DMS53 (cell line): ENCODE data around the gene CFAP74.
"Not testable (repeated sequence)": the region's sequence is repeated elsewhere in the genome, so short reads cannot be mapped to it uniquely, and the experiment has no call there.

Source experiments
- DNase-seq: peaks from one replicate; lab custom pipeline; 2025; lab: John Stamatoyannopoulos, UW

Gene CFAP74

DNA sequence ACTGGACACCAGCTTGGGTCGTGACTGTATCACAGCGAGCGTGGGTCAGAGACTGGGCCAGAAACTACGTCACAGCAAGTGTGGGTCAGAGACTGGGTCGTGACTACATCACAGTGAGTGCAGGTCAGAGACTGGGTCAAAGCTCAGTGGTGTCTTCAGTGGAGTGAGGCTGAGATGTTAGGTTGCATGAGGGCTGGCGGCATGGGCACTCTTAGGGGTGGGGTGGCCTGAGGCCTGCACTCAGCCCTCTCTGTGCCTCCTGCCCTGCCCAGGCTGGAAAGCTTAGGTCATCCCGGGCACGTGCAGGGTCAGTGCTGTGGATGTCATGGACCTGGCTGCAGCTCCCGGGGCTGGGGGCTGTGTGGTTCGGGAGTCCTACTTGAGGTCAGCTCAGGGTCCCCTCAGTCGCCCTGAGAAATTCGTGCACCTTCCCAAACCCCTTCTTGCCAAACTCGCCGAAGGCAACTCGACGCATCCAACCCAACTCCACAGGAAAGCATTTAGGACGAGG lies 19.0 kb downstream of the CFAP74 start:
- DNase-seq: no peak

DNA sequence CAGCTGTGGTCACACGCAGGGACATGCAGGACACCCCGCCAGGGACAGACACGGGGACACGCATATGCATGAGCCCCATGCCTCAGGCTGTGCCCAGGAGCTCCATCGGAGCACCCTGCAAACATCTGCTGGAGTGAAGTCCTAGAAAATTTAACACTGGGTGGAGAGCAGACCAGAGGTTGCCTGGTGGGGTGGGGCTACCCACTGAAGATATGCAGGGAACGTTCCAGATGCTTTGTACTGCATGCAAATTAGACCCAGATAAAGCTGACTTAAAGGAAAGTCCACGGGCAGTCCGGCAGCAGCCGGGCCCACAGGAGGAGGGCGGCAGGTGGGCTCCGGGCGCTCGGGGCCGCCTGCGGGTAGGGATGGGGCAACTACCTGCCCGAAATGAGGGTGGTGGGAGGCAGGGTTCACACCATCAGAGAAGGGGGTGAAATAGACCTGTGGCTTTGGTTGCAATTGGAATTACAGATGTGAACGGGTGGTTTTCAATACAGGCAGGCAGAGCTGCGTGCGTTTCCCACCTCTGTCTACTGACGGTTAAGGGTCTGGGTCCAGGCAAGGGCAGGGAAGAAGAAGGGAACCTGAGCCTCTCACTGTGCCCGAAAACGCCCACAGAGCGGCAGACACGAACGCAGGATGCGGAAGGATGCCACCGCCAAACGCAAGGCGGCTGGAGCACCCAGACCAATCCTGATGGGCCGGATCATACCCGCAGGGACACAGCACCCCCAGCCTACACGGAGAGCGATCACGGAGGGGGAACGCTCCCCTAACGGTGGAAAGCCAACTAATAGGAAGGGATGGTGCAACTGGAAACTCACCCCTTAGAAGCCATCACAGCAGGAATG lies 21.0 kb downstream of the CFAP74 start:
- peak; percentile 46 for DNase-seq

- DNase-seq: not testable (repeated sequence)
These were observed 21.8 kb downstream of the CFAP74 start for GRCh38 chr1:1981631-1982327.

DNA sequence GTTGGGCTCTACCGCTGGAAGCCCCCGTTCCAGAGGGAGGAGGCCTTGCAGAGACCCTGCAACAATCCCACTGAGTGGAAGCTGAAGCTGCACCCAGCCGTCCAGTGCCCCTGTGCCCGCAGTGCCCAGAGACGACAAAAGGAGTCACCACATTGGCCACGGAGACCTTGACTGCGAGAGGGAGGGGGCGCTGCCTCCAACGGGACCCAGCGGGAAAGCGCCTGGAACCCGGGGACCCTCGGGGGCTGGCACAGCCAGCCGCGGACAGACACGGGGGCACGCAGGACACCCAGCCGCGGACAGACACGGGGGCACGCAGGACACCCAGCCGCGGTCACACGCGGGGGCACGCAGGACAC lies 22.5 kb downstream of the CFAP74 start:
- no peak for DNase-seq

- DNase-seq: no peak
These were observed 23.0 kb downstream of the CFAP74 start for GRCh38 chr1:1980467-1981141.

- no peak for DNase-seq
These were observed 24.0 kb downstream of the CFAP74 start for GRCh38 chr1:1979482-1980165.

DNA sequence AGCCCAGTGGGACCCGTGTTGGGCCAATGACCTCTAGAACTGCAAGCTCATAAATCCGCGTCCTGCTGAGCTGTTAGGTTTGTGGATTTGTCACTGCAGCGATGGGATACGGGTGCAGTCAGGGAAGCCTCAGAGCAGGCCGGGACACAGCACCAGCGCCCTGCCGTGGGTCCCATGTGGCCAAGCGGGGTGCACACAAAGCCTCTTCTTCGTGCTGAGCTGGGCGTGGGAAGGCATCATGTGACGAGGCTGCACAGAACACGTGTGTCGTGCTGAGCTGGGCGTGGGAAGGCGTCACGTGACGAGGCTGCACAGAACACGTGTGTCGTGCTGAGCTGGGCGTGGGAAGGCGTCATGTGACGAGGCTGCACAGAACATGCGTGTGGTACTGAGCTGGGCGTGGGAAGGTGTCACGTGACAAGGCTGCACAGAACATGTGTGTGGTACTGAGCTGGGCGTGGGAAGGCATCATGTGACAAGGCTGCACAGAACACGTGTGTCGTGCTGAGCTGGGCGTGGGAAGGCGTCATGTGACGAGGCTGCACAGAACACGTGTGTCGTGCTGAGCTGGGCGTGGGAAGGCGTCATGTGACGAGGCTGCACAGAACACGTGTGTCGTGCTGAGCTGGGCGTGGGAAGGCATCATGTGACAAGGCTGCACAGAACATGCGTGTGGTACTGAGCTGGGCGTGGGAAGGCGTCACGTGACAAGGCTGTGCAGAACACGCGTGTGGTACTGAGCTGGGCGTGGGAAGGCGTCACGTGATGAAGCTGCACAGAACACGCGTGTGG lies 24.7 kb downstream of the CFAP74 start:
- DNase-seq: not testable (repeated sequence)

DNA sequence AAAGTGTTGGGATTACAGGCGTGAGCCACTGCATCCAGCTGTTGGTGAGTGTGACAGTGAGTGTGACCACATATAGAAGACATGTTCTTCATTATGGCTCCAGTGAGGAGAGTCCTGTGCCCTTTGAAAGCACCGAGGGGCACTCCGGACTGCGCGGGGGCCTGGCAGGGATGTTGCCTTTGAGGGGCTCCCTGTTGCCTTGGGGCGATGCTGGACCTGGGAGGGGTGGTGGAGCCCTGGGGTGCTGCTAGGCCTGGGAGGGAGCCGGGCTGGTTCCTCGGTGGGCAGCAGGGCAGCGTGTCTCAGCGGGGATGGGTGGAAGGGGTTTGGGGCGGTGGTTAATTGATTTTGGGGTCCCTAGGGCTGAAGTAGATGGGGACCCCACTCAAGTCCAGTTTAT lies 25.5 kb downstream of the CFAP74 start:
- DNase-seq: no peak

GRCh38 chr1:1976031-1976430 lies 27.6 kb downstream of the CFAP74 start:
- no peak for DNase-seq

- no peak for DNase-seq
These were observed 28.1 kb downstream of the CFAP74 start for GRCh38 chr1:1975535-1975934.

DNA sequence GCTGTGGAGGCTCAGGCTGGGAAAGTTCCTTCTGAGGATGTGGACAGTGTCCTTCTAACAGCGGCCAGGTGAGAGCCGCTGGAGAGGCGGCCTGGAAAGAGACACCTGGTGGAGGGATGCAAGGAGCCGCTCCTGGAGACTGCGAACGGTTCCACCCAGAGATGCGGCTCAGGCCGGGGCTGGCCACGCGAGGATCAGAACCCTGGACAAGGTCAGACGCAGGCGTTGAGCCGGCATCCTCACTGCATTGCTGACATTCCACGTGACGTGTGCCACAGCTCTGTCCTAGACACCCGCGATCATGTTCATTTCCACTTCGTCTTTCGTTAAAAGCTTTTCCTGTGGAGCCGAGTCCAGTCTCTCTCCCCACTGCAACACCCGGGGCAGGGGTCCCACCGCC lies 28.8 kb downstream of the CFAP74 start:
- DNase-seq: no peak

- peak; percentile 60 for DNase-seq
These were observed 29.6 kb downstream of the CFAP74 start for GRCh38 chr1:1973716-1974642.

DNA sequence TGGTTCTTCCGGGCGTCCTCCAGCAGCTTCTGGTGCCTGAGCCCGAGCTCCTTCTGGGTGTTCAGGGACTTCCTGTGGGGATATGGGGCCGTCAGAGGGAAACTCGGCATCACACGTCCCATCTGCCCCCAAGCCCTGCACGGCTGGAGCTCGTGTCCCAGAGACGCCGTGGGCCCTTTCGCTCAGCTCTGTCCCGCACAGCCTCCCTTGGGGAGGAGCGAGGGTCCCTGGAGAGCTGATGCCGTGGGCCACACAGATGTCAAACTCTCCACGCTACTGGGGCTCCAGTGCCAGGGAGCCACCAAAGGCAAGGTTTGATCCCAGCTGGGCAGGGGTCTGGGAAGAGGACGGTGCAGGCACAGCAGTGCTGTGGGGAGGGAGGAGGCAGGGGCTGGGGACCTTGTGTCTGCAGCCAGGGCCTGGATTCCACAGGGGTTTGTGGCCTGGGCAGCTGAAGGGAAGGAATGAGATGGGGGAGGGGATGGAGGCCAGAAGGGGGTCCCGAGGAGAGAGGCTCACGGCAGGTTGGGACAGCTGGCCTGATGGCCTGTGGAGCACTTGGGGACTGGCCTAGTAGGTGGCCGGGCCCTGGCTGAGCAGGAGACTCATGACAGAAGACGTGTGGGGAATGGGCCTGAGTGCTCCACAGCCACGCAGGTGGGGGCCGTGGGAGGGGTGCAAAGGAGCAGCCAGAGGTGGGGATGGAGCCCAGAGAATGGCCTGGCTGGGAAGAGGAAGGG lies 30.4 kb downstream of the CFAP74 start:
- no peak for DNase-seq

DNA sequence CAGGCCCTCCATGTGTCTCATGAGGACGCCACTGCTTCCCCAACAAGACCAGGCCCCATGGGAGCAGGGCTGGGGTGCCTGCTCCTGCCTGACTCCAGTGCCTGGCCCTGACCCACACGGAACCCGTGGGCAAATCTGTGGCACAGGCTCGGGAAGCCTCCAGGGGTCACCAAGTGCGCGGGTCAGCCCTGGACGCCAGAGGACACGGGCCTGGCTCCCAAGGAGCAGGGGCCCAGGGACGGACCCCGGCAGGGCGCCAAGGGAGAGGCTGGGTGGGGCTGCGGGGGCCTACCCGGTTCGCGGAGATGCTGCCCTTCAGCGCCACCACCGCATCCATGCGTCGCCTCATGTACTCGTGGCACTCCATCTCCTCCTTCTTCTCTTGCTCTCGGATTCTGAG lies 31.9 kb downstream of the CFAP74 start:
- DNase-seq: no peak

GRCh38 chr1:1971017-1971416 lies 32.6 kb downstream of the CFAP74 start:
- no peak for DNase-seq

DNA sequence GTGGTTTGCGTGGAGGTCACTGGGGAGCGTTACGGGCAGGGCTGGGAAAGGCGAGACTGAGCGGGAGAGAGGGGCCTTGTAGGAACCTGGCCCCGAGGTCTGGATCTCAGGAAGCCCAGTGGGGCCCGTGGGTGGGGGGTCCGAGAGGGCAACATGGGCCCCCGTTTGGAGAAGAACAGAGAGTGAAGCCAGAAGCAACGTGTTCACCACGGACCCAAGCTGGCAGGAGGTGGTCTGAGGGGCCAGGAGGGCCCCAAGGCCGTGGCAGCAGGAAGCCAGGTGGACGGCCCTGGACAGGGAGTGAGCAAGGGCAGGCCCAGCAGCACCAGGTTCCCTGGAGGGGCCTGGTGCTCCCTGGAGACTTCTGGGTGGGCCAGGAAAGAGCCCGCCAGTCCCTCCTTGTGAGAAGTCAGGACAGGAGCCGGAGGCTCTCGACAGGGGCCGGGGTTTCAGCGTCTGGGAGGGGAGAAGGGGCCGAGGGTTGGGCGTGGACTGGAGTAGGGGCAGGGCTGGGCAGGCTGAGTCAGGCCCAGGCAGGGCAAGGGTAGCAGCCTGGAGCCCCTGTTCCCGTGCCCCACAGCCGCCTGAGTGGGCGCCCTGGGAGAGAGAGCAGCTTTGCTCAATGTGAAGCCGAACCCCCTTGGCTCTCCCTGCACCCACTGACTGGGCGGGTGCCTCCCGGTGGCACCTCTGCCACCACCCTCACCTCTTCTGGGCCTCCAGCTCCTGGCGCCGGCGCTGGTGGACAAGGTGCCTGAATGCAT lies 33.5 kb downstream of the CFAP74 start:
- no peak for DNase-seq

GRCh38 chr1:1969505-1969900 lies 34.1 kb downstream of the CFAP74 start:
- no peak for DNase-seq

- no peak for DNase-seq
These were observed 34.6 kb downstream of the CFAP74 start for GRCh38 chr1:1968767-1969504.
